K562 (cell line): ENCODE data around the gene HAPLN1. TPM values are rescaled to one million over a fixed set of nuclear protein-coding genes. Genes with fewer than 3 reads are reported as not detected.

ENCODE experiments used
- ATAC-seq: fragments of 200-7000 bp; cut with Tn5 transposase; 3 replicates; pipeline ENCODE4 v1.9.1; 2020; ENCODE audit warnings: moderate library complexity
- BruUV-seq: library from RNA; stranded (reverse); fragments of 400-500 nt; replicated peaks from 2 replicates; lab custom pipeline; 2021; lab: Mats Ljungman, UMichigan
- CTCF ChIA-PET: fragments of 300-600 bp; formaldehyde crosslinking; extraction: SDS; loops from one replicate; lab custom pipeline; 2021; ENCODE audit warnings: low intra/inter-chr PET ratio; lab: Yijun Ruan, JAX
- POLR2A ChIA-PET: fragments of 300-600, 350-650 bp; sonication (Branson Sonifier 250); formaldehyde crosslinking; extraction: SDS; loops from one replicate; lab custom pipeline; 2021; ENCODE audit warnings: antibody characterized with exemption, inconsistent platforms; lab: Yijun Ruan, JAX
- DNase-seq, 4 experiments: peaks; one replicate each; pipeline versions ENCODE4 v3.0.0 to v3.0.0-alpha.2; 2011 to 2018; ENCODE audit warnings: low spot score in 3 of 4, mixed read lengths in 3 of 4; ENCODE audit errors: extremely low read depth in 1 of 4
- FAIRE-seq: peaks from 2 replicates; lab custom pipeline; 2011; peaks lifted over from hg19 to GRCh38; lab: Jason Lieb, UNC
- H2AFZ ChIP-seq: 2 replicates; pipeline ENCODE4 v1.6.0; 2011; ENCODE audit warnings: low read depth, low read length, control low read depth, inconsistent platforms
- H3K27ac ChIP-seq: fragments of 200-600 bp; 3 replicates; pipeline ENCODE4 v1.8.0; 2011; ENCODE audit warnings: low read depth, mild to moderate bottlenecking, control low read depth, inconsistent platforms, low read length, moderate library complexity, mixed read lengths; ENCODE audit errors: extremely low read depth
- H3K27me3 ChIP-seq, 2 experiments: fragments of 300-600 bp in 1 of 2; 2 replicates in 1 of 2; 3 replicates in 1 of 2; pipeline versions ENCODE4 v1.6.0 to v1.8.0; 2011; ENCODE audit warnings: inconsistent platforms in 2 of 2, low read length in 2 of 2, mild to moderate bottlenecking in 1 of 2, mixed read lengths in 1 of 2, moderate library complexity in 1 of 2; ENCODE audit not compliant: control insufficient read depth in 2 of 2, insufficient read depth in 2 of 2
- H3K36me3 ChIP-seq: fragments of 300-600 bp; 3 replicates; pipeline ENCODE4 v1.8.0; 2011; ENCODE audit warnings: mild to moderate bottlenecking, low read length, inconsistent platforms; ENCODE audit not compliant: control insufficient read depth, insufficient read depth
- H3K4me1 ChIP-seq, 2 experiments: fragments of 200-600 bp in 1 of 2; replicated peaks in 1 of 2; 2 replicates in 1 of 2; 3 replicates in 1 of 2; pipeline versions ENCODE4 v1.5.1 to v1.8.0; 2011; ENCODE audit warnings: inconsistent platforms in 2 of 2, low read length in 2 of 2, mild to moderate bottlenecking in 1 of 2, mixed read lengths in 1 of 2, moderate library complexity in 1 of 2; ENCODE audit not compliant: control insufficient read depth in 2 of 2, insufficient read depth in 2 of 2
- H3K4me2 ChIP-seq: 2 replicates; pipeline ENCODE4 v1.6.1; 2011; ENCODE audit warnings: low read length, control low read depth, inconsistent platforms, mixed read lengths; ENCODE audit not compliant: insufficient read depth
- H3K4me3 ChIP-seq: fragments of 200-600 bp; sonication (generic), shearing (Covaris generic); 2 replicates; pipeline ENCODE4 v1.5.1; 2016; ENCODE audit warnings: control low read depth, inconsistent platforms
- H3K79me2 ChIP-seq: fragments of 200-600 bp; 3 replicates; pipeline ENCODE4 v1.8.0; 2011; ENCODE audit warnings: low read length, inconsistent platforms; ENCODE audit not compliant: control insufficient read depth, insufficient read depth
- H3K9ac ChIP-seq, 2 experiments: 2 replicates each; pipeline versions ENCODE4 v1.6.0 to v1.6.1; 2011; ENCODE audit warnings: low read depth in 2 of 2, low read length in 2 of 2, control low read depth in 1 of 2, inconsistent platforms in 1 of 2, mild to moderate bottlenecking in 1 of 2, mixed read lengths in 1 of 2; ENCODE audit not compliant: insufficient read depth in 1 of 2
- H3K9me1 ChIP-seq: one replicate; pipeline ENCODE4 v1.6.0; 2011; ENCODE audit warnings: inconsistent platforms, mild to moderate bottlenecking, low read length, moderate library complexity; ENCODE audit not compliant: control insufficient read depth, insufficient read depth
- H3K9me3 ChIP-seq: replicated peaks from 2 replicates; pipeline ENCODE4 v1.5.1; 2011; ENCODE audit warnings: low read depth, low read length, inconsistent platforms; ENCODE audit not compliant: control insufficient read depth, insufficient read depth
- H4K20me1 ChIP-seq: replicated peaks from 2 replicates; pipeline ENCODE4 v1.6.1; 2011; ENCODE audit warnings: low read length, inconsistent platforms, mixed read lengths; ENCODE audit not compliant: control insufficient read depth, insufficient read depth
- CBX3 ChIP-seq, 2 experiments: IDR thresholded peaks; 1 replicate in 1 of 2; 2 replicates in 1 of 2; pipeline ENCODE4 v1.6.1; 2012; ENCODE audit warnings: inconsistent platforms in 2 of 2, low read length in 2 of 2, borderline replicate concordance in 1 of 2, control low read depth in 1 of 2
- CEBPZ ChIP-seq: fragments of 150-350 bp; IDR thresholded peaks from 2 replicates; pipeline ENCODE4 v1.6.1; 2014; ENCODE audit warnings: low read depth, mild to moderate bottlenecking, low read length, borderline replicate concordance
- FOXM1 ChIP-seq, 2 experiments: fragments of 450-650 bp in 1 of 2; sonication (generic) in 1 of 2; formaldehyde crosslinking in 1 of 2; IDR thresholded peaks; 2 replicates each; pipeline versions ENCODE4 v1.6.1 to v1.9.0; 2017 to 2022; ENCODE audit warnings: low read depth in 2 of 2, mild to moderate bottlenecking in 2 of 2, missing genetic modification reagents in 1 of 2, moderate library complexity in 1 of 2
- SRSF3 ChIP-seq: fragments of 200-400 bp; formaldehyde crosslinking; IDR thresholded peaks from 2 replicates; pipeline ENCODE4 v1.6.1; 2016; ENCODE audit warnings: mild to moderate bottlenecking, low read length, moderate library complexity; ENCODE audit not compliant: insufficient read depth
- THRAP3 ChIP-seq: fragments of 450-650 bp; IDR thresholded peaks from 2 replicates; pipeline ENCODE4 v1.6.1; 2016; ENCODE audit warnings: mild to moderate bottlenecking, inconsistent platforms, borderline replicate concordance
- ZSCAN32 ChIP-seq: fragments of 450-650 bp; formaldehyde crosslinking; IDR thresholded peaks from 2 replicates; pipeline ENCODE4 v1.4.0; 2020; ENCODE audit warnings: mild to moderate bottlenecking, moderate library complexity
- WGBS: fragments of 100-300 bp; shearing (Covaris generic); methylation state at CpG from one replicate; pipeline ENCODE4 v1.1.6; 2016; ENCODE audit warnings: low coverage, mixed read lengths; ENCODE audit not compliant: insufficient coverage; ENCODE audit errors: missing lambda C conversion rate; 5-methylcytosine and 5-hydroxymethylcytosine counted together
- in situ Hi-C: fragments of 300-500 bp; cut with MboI; formaldehyde crosslinking; loops from 4 replicates; pipeline ENCODE4 v1.15.0; 2018; ENCODE audit warnings: inconsistent platforms, mixed read lengths
- intact Hi-C: fragments of 100-400 bp; cut with micrococcal nuclease; formaldehyde crosslinking; loops from 2 replicates; pipeline ENCODE4 v1.14.2; 2022
- polyA plus RNA-seq, 8 experiments: library from polyadenylated mRNA; depleted of rRNA in 4 of 8; stranded (reverse) in 5 of 8; unstranded in 3 of 8; fragments of >200 nt; fragmentation: Nextera tagmentation in 2 of 8; fragmentation: Illumina TruSeq in 1 of 8; extraction: Ambion mirVana in 2 of 8; extraction: Trizol in 1 of 8; gene quantifications; 2 replicates each; pipeline versions ENCODE4 v1.2.1 to v1.2.3, GENCODE V29; 2011 to 2014; ENCODE audit warnings: inconsistent platforms in 1 of 8, missing spikeins in 1 of 8
- total RNA-seq, 7 experiments: library from RNA; depleted of rRNA in 6 of 7; stranded (reverse); fragments of >200 nt in 6 of 7; fragmentation: Illumina TruSeq in 2 of 7; extraction: Trizol in 2 of 7; gene quantifications; 2 replicates each; pipeline versions ENCODE4 v1.2.1 to v1.2.3, GENCODE V29; 2011 to 2021; ENCODE audit warnings: low replicate concordance in 1 of 7
- TF ChIP-seq, protein P1 (sequence below): fragments of 450-650 bp; formaldehyde crosslinking; conservative IDR thresholded peaks from 2 replicates; pipeline ENCODE4 v1.4.0; 2022; ENCODE audit warnings: mild to moderate bottlenecking, missing genetic modification characterization
- TF ChIP-seq, protein P2 (sequence below): fragments of 250-450 bp; sonication (Bioruptor Pico); IDR thresholded peaks from 2 replicates; pipeline ENCODE4 v1.9.0; 2021; ENCODE audit warnings: mild to moderate bottlenecking

The HAPLN1 gene
- total and polyA plus RNA-seq, 9 of the 15 experiments (the other 6 are each of a cell fraction or from before 2014, with no cell fraction given): not detected

- TF ChIP-seq FOXM1 (IDR thresholded peaks at IDR 0.05; ENCODE audit: low read depth) (no peak), FOXM1 (CRISPR knock-in tag; IDR thresholded peaks at IDR 0.05; ENCODE audit: low read depth) (no peak)
- TF ChIP-seq, protein P1, sequence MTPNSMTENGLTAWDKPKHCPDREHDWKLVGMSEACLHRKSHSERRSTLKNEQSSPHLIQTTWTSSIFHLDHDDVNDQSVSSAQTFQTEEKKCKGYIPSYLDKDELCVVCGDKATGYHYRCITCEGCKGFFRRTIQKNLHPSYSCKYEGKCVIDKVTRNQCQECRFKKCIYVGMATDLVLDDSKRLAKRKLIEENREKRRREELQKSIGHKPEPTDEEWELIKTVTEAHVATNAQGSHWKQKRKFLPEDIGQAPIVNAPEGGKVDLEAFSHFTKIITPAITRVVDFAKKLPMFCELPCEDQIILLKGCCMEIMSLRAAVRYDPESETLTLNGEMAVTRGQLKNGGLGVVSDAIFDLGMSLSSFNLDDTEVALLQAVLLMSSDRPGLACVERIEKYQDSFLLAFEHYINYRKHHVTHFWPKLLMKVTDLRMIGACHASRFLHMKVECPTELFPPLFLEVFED (CRISPR knock-in tag): no peak
Observed at GRCh38 chr5:83636156-83636555, 84.5 kb downstream of the HAPLN1 start (continued).

- in situ Hi-C loops: no loop called here
- intact Hi-C loops: no loop called here
- TF ChIP-seq CEBPZ (no peak), CBX3 (IDR thresholded peaks at IDR 0.05; ENCODE audit: borderline replicate concordance in 1 of 2, low read length in 2 of 2) (no peak), THRAP3 (no peak), ZSCAN32 (CRISPR knock-in tag) (no peak), SRSF3 (no peak)
- TF ChIP-seq, protein P2, sequence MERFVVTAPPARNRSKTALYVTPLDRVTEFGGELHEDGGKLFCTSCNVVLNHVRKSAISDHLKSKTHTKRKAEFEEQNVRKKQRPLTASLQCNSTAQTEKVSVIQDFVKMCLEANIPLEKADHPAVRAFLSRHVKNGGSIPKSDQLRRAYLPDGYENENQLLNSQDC: no peak
Observed at GRCh38 chr5:83633285-83633684, 87.4 kb downstream of the HAPLN1 start.

More at GRCh38 chr5:83633285-83633684, 87.4 kb downstream of the HAPLN1 start:
- Histone ChIP-seq H3K27ac (no peak overlapping the region), H3K4me3 (no peak overlapping the region), H3K9ac (no peak overlapping the region), H3K4me1 (no peaks in the 10 kb centered on the region), H3K4me2 (no peak overlapping the region), H3K79me2 (no peaks in the 10 kb centered on the region), H4K20me1 (no peaks in the 10 kb centered on the region), H3K9me1 (no peaks in the 10 kb centered on the region), H3K9me3 (no peaks in the 10 kb centered on the region), H3K27me3 (no peaks in the 10 kb centered on the region), H3K36me3 (no peaks in the 10 kb centered on the region), H2AFZ (no peak overlapping the region)
- no TSS peak for BruUV-seq
- WGBS: 4% methylated on average over 2 of the region's 2 CpGs
- no peak for FAIRE-seq
- DNase-seq: no peak
- CTCF ChIA-PET: no interaction called here
- ATAC-seq: no peak
- POLR2A ChIA-PET: interaction anchor here (0.7 kb wide), 1 partner anchor 325 kb away, joined by 3 read pairs; no protein-coding TSS in a partner anchor
